ENCODE data around the gene CBX4. TPM values are rescaled to one million over a fixed set of nuclear protein-coding genes. Genes with fewer than 3 reads are reported as not detected.

CBX4 gene
- total and polyA plus RNA-seq, 5 donors: 19.8 to 32.6 (median 29.5) TPM

DNA sequence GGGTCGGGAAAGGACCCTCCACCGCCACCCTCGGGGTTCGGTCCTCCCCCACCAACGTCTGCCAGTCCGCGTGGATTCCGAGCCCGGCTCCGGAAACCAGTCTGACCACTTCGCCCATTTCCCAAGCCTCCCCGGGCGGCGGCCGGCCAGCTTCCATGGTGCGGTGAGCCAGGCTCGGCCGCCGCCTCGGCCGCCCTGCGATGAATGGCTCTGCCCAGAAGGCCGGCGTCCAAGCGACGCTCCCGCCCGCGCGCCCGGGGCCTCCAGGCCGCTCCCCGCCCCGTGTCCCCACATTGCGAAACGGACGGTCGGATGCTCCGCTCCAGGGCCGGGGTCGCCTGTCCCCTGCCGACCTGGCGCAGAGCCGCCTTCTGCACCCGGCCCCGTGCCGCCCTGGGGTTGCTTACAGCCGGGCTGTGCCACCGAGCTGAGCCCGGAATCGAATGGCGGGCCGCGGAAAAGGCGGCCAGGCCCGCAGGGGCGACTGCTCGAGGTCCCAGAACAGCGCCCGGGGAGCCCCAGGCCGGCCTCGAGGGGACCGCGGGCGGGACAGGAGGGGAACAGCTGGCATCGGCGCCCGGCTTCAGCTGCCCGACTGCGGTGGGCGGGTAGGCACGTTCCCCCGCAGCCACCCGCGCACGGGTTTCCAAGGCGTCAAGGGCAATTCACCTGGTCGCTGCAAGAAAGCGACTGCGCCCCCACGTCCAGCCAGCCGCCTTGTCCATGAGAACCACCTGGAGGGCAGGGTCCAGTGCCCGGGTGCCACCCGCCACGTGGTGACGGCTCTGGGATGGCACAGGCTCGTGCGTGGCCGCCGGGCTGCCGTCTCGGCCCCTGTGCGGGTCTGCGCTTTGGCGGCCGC lies 24.0 kb downstream of the CBX4 start:
- intact Hi-C loops (cut with DNase I): no loop called here
- DNase-seq (peak; percentile 68 to 84 (median 80)), ATAC-seq (peak; percentile 11 to 55)
- H3K27me3 ChIP-seq (ENCODE audit: control insufficient read depth, insufficient read depth): no peaks in the 10 kb centered on the region
- no peaks in the 10 kb centered on the region for H3K9me3 ChIP-seq (ENCODE audit: control insufficient read depth, low read length)
- H3K4me1 ChIP-seq (ENCODE audit: control insufficient read depth, insufficient read depth, low read length): peaks cover 7% of the 10 kb centered on the region
- no peak overlapping the region for H3K4me3 ChIP-seq (ENCODE audit: low read length)
- H3K27ac ChIP-seq (ENCODE audit: low read length): no peak overlapping the region
- 19% methylated on average over 96 of the region's 96 CpGs for WGBS

DNA sequence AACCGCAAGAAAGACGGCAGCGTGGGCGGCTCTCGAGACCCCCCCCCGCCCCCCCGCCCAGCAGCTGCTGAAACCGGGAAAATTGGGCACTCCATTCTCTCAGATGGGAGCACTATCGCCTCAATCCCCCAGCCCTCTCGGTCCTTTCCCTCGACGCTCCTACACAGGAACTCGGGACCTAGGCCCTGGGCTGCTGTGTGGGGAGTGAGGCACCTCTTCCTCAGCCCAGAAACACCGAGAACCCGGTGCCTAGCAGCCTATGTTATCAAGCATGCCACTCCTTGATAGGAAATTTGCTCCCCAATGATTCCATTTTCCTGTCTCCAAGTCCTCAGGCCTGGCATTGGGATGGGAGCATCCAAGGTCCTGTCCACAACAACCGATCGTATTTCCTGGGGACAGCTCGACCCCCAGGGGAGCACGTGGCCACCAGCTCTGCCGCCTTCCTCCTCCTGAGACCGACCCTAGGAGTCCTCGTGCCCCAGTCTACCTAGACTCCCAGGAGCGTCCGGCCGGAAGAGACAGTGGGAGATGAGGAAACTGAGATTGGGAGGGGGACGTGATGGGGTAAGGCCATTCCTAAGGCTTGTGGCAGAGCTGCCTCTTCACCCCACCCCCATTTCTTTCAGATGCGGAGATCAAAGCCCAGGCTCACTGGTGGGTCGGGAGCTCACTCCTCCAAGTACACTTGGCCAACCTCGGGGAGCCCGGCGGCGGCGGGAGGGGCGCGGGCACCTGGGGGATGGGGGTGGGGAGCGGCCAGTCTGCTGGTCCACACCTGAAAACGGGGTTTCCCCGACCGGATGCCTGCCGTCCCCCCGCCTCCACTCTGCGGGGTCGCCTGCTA lies 24.9 kb downstream of the CBX4 start:
- Histone ChIP-seq H3K4me1 (ENCODE audit: control insufficient read depth, insufficient read depth, low read length) (peaks cover 5% of the 10 kb centered on the region), H3K27me3 (ENCODE audit: control insufficient read depth, insufficient read depth) (no peaks in the 10 kb centered on the region), H3K9me3 (ENCODE audit: control insufficient read depth, low read length) (no peaks in the 10 kb centered on the region), H3K4me3 (ENCODE audit: low read length) (no peak overlapping the region), H3K27ac (ENCODE audit: low read length) (no peak overlapping the region)
- ATAC-seq (no peak), DNase-seq (peak in 1 of 3 donors; percentile 49)
- 33% methylated on average over 43 of the region's 43 CpGs for WGBS
- intact Hi-C loops (cut with DNase I): no loop called here

DNA sequence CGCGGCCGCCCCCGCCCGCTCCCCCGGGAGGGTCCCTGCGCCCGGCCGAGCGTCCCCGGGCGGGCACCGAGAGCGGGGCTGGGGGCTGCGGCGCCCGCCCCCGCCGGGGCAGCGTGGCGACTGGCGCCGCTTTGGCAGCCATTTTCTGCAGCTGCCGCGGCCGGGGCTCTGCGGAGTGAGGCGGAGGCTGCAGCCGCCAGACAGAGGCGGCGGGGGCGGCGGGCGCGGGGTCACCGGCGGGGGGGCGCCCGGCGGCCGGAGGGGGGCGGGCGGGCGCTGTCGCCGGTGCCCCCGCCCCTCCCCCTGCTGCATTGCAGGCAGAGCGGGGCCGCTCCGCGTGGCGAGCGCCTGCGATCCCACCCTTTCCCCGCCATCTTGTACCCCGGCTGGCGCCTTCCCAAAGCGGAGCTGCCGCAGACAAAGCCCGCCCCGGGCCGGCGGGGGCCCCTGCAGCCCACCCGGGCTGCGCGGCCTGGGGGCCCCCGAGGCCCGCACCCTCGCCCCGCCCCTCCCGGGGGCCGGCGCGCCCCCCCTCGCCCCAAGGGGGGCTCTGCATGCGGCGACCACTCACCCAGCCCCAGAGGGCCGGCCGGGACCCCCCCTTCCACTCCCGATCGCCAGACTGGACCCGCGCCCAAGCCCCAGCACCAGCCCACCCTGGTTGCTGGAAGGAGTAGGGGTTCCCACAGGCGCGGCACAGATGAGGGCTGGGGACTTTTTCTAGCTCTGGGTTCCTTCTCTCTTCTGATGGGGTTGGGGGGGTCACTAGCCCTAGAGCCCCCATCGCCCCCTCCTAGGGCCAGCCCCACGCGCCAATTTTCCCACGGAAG lies 25.7 kb downstream of the CBX4 start:
- H3K4me1 ChIP-seq (ENCODE audit: control insufficient read depth, insufficient read depth, low read length): peaks cover 5% of the 10 kb centered on the region
- intact Hi-C loops (cut with DNase I): no loop called here

DNA sequence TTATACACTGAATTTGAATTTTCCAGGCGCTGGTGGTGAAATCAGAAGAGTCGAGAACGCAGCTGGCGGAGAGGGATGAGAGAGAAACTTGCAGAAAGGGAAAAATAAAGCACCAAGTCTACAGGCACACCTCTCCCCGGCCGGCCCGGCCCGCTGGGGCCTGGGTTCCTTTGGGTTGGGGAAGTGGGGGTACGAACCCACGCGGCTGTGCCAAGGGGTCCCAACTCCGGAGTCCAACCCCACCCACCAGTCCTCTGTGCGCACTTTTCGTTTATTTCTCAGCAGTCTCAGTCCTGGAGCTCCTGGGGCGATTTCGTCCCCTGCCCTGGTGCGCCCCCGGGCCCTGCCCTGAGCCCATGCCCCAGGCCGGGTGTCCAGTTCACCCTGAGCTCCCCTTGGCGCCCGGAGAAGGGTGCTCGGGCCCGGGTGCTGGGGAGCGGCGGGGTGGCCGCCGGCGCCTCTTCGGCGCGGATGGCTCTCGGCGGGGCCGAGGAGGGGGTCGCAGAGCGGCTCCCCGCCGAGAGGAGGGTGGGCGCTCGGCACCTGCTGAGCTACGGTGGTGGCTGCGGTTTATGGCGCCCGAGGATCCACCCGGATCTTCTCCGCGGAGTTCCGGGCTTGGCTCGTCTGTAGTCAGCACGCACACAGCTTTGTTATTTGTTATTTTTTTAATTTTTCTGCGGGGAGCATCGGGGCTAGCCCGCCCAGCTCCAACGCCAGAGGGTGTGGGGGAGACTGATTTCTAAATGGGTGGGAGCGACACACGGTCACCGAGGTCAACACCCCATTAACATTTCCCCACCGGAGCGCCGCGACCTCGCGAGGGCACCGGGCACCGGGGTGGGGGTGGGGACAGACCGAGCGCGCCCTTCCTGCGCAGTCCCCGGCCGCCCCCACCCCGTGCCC lies 26.6 kb downstream of the CBX4 start:
- H3K27me3 ChIP-seq (ENCODE audit: control insufficient read depth, insufficient read depth): no peaks in the 10 kb centered on the region
- WGBS: 17% methylated on average over 72 of the region's 72 CpGs
- peak in 2 of 3 donors; percentile 54 to 63 for DNase-seq
- peaks cover 5% of the 10 kb centered on the region for H3K4me1 ChIP-seq (ENCODE audit: control insufficient read depth, insufficient read depth, low read length)
- intact Hi-C loops (cut with DNase I): no loop called here
- H3K27ac ChIP-seq (ENCODE audit: low read length): no peak overlapping the region
- peak overlapping the region; percentile 61 for H3K4me3 ChIP-seq (ENCODE audit: low read length)
- no peaks in the 10 kb centered on the region for H3K9me3 ChIP-seq (ENCODE audit: control insufficient read depth, low read length)
- ATAC-seq: no peak

More for the DNA sequence above, 25.7 kb downstream of the CBX4 start:
- 2% methylated on average over 86 of the region's 89 CpGs for WGBS
- Histone ChIP-seq H3K4me3 (ENCODE audit: low read length) (peak overlapping the region; percentile 61), H3K27ac (ENCODE audit: low read length) (no peak overlapping the region), H3K9me3 (ENCODE audit: control insufficient read depth, low read length) (no peaks in the 10 kb centered on the region), H3K27me3 (ENCODE audit: control insufficient read depth, insufficient read depth) (no peaks in the 10 kb centered on the region)
- peak; percentile 38 to 73 (median 71) for DNase-seq
- ATAC-seq: no peak

DNA sequence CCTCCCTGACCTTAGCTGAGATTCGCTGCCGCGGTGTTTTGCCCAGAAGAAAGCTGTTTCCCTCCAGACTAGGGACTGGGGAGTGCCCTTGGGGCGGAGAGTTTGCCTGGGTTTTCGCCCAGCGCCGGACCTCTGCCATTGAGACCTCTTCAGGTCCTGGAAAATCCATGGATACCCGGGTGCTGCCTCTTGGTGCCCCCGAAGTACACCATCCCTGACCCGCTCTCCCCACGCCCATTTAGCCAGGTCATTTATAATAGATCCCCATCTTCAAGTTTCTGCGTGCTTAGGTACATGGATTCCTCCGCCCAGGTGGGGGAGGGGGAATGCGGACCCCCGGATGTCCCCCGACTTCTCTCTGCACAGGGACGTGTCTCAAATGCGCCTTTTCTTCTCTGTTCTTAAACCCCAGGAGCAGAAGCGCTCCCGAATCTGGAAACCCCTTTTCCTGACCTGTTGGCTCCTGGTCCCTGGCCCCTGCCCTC lies 27.3 kb downstream of the CBX4 start:
- ATAC-seq (no peak), DNase-seq (peak in 2 of 3 donors; percentile 62 to 68)
- peaks cover 5% of the 10 kb centered on the region for H3K4me1 ChIP-seq (ENCODE audit: control insufficient read depth, insufficient read depth, low read length)
- WGBS: 21% methylated on average over 20 of the region's 20 CpGs
- intact Hi-C loops (cut with DNase I): no loop called here
- H3K9me3 ChIP-seq (ENCODE audit: control insufficient read depth, low read length): no peaks in the 10 kb centered on the region
- H3K27ac ChIP-seq (ENCODE audit: low read length): no peak overlapping the region
- no peaks in the 10 kb centered on the region for H3K27me3 ChIP-seq (ENCODE audit: control insufficient read depth, insufficient read depth)
- H3K4me3 ChIP-seq (ENCODE audit: low read length): no peak overlapping the region

DNA sequence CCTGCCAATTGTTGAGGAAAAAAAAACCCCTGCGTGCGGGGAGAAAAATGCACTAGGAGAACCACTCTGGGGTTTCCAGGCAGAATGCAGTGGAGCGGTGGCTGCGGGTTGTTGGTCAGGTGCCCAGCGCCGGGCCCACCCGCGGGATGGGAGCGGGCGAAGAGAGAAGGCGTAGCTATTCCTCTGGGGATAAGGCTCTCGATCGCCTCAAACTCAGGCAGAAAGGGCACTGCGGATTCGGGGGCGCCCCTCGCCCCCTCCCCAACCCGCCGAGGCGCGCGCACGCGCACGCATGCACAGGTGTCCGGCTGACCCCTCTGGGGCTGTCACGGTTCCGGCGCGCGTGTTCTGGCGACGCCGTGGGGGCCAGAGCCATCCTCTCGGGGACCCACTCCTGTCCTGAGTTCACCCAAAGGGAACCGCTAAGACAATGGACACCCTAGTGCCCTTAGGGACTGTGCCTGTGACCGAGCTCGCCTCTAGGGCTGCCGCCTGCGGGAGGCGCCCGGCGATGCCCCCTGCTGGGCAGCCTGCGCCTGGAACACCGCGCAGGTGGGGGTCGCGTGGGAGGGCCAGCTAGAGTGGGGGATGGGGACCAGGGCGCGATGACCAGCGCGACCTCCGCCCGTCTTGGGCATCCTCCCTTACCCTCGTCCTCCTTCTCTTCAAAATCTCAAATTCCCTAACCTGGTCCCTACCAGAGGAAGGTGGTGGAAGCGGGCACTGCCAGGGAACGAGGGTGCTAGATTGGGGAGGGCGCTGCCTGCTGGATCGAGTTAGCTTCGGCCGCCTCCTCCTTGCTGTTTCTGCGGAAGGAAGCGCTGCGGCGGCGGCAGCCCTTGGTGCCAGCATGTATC lies 28.0 kb downstream of the CBX4 start:
- Histone ChIP-seq H3K4me1 (ENCODE audit: control insufficient read depth, insufficient read depth, low read length) (peaks cover 5% of the 10 kb centered on the region), H3K9me3 (ENCODE audit: control insufficient read depth, low read length) (no peaks in the 10 kb centered on the region), H3K27ac (ENCODE audit: low read length) (no peak overlapping the region), H3K4me3 (ENCODE audit: low read length) (peak overlapping the region; percentile 6), H3K27me3 (ENCODE audit: control insufficient read depth, insufficient read depth) (no peaks in the 10 kb centered on the region)
- DNase-seq: peak; percentile 20 to 70 (median 70)
- WGBS: 2% methylated on average over 66 of the region's 66 CpGs
- ATAC-seq: peak; percentile 44 to 49
- intact Hi-C loops (cut with DNase I): no loop called here

DNA sequence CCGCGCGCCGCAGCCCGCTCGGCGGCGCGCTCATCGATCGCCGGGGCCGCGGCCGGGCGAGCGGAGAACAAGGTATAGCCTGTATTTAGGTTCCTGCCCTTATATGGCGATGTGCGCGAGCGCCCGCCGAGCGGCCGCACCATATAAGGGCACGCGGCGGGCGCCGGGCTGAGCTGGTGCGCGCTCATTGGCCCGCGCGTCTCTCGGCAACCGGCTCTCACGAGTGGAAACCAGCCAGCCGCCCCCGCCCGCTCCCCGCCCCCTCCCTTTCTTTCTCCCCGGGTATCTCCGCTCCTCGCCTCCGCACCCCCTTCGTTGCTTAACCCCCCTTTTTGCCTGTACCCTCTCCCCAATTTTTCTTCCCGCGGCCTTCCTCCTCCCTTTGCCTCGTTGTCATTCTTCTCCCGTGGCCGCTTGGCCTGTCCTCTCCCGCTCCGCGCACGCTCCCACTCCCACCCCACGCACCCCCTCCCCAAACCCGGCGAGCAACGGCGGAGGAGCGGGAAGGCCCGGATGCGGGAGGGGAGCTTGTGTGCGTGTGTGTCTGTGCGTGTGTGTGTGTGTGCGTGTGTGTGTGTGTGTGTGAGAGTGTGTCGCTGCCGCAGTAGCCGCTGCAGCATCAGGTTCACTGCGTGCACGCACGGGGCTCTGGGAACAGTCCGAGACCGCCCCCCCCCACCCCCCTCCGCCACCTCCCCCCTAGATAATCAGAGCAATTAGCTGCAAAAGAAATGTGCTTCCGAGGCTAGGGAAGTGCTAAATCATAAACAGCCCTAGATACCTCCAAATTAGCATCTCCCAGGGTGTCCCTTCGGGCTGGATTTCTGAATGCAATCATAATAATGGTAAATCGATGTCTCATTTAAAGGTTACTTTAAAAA lies 28.9 kb downstream of the CBX4 start:
- DNase-seq (peak; percentile 77 to 86 (median 85)), ATAC-seq (peak; percentile 67 to 80)
- no peak overlapping the region for H3K27ac ChIP-seq (ENCODE audit: low read length)
- intact Hi-C loops (cut with DNase I): no loop called here
- H3K27me3 ChIP-seq (ENCODE audit: control insufficient read depth, insufficient read depth): no peaks in the 10 kb centered on the region
- peak overlapping the region; percentile 13 for H3K4me3 ChIP-seq (ENCODE audit: low read length)
- peaks cover 5% of the 10 kb centered on the region for H3K4me1 ChIP-seq (ENCODE audit: control insufficient read depth, insufficient read depth, low read length)
- H3K9me3 ChIP-seq (ENCODE audit: control insufficient read depth, low read length): no peaks in the 10 kb centered on the region
- 1% methylated on average over 79 of the region's 79 CpGs for WGBS

DNA sequence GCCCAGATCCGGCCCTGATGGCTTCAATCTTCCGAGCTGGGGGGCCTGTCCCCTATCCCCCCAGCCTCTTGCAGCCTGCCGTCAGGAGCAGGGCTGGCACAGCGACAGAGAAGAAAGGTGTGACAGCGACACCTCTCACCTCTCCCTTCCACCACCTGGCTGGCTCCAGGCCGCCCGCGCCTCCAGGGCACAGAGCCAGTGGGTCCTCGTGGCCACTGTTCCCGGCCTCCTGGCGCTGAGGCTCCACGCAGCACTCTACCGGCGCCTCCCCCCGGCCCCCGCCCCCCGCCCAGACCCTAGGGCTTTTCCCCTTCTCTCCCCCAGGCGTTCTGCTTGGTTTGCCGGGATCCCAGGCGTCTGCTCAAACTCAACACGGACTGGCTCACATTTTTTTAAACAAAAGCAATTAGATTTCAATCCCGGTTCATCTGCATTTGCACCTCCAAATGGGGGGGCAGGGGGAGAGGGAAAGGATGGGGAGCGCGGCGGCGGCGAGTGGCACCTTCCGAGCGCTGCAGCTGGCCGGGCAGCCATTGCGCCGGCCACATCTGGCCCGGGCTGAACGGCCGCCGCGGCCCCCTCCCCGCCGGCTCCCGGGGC lies 29.6 kb downstream of the CBX4 start:
- H3K27me3 ChIP-seq (ENCODE audit: control insufficient read depth, insufficient read depth): no peaks in the 10 kb centered on the region

More for the DNA sequence above, 29.6 kb downstream of the CBX4 start:
- DNase-seq (peak in 2 of 3 donors; percentile 58 to 68), ATAC-seq (no peak)
- WGBS: 4% methylated on average over 40 of the region's 40 CpGs
- peaks cover 5% of the 10 kb centered on the region for H3K4me1 ChIP-seq (ENCODE audit: control insufficient read depth, insufficient read depth, low read length)
- H3K27ac ChIP-seq (ENCODE audit: low read length): no peak overlapping the region
- no peaks in the 10 kb centered on the region for H3K9me3 ChIP-seq (ENCODE audit: control insufficient read depth, low read length)
- intact Hi-C loops (cut with DNase I): loop anchor here in 2 of 4 donors (5.0 to 10.0 kb wide), 2 partner anchors 33 to 185 kb away; no protein-coding TSS in a partner anchor
- peak overlapping the region; percentile 13 for H3K4me3 ChIP-seq (ENCODE audit: low read length)

Data from right cardiac atrium (tissue), 5 donors.